Measurements from ENCODE around the gene TENM4.
A peak's percentile ranks its signal among the peaks of the same experiment; 100 is the strongest.

The TENM4 gene

DNA sequence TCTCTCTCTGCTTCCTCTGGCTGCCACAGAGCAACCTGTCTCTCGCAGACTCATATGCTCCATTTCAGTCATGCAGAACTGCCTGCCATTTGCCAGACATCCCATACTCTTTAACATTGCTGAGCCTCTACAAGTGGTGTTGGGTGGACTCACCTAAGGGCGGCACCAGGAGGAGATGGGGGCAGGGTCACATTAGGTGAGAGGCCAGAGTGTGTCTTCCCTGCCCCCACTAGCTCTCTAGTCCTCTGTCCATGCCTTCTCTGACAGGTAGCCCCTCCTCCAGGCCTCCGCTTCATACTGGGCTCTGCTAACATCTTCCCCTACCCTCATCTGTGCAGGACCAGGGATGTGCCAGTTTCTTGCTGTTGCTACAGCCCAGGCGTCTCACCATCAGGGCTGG, 366.3 kb downstream of the TENM4 start:
- no peak for DNase-seq

DNA sequence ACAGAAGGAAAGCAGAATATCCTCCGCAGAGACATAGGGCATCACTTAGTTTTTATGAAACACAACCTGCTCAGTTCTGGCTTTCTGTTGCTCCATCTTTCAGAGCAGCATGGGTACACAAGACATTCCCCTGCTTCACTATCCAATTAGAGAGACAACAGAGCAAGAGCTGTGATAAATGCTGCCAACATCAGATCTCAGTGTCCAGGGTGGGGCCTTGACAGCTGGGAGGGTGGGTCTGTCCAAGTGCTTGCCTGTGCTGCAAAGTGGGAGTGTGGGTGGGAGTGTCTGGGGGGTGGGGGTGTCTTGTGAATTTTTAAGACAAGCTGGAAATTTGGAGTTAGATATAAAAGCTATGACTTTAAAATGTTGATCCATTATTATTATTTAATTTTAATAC, 369.6 kb downstream of the TENM4 start:
- no peak for DNase-seq

DNA sequence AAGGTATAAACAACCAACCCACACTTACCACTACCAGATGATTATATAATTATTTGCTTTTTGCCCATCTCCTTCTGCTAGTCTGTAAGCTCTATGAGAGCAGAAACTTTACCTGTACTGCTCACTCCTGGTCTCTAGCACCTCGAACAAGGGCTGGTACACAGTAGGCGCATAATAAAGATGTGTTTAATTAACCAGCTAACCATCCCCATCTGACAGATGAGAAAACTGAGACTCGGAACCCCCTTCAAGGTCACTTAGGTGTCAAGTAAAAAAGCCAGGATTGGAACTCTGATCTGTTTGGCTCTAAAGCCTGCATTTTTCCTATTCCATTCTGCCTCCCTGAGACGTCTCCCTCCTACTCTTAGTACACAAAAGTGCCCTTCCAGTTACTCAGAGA, 370.3 kb downstream of the TENM4 start:
- DNase-seq: no peak

GRCh38 chr11:79069504-79069903, 371.3 kb downstream of the TENM4 start:
- no peak for DNase-seq

DNA sequence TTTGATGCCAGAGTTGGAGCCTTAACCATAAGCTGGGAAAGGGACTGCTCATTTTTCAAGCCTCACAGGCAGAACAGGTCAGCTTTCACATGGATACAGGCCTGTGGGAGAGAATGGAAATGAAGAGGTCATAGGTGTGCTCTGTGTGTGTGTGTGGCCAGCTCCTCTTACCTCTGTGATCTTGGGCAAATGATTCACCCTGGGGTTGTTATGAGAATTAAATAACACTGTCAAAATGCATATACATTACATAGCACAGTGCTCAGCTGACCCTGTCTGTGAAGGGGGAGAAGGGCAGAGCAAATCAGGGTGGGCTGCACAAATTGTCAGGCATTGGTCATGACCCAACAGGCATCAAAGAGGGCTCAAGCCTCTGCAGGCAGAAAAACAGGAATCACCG, 372.5 kb downstream of the TENM4 start:
- DNase-seq: no peak

- no peak for DNase-seq
Measured at GRCh38 chr11:79067352-79067679, 373.5 kb downstream of the TENM4 start.

DNA sequence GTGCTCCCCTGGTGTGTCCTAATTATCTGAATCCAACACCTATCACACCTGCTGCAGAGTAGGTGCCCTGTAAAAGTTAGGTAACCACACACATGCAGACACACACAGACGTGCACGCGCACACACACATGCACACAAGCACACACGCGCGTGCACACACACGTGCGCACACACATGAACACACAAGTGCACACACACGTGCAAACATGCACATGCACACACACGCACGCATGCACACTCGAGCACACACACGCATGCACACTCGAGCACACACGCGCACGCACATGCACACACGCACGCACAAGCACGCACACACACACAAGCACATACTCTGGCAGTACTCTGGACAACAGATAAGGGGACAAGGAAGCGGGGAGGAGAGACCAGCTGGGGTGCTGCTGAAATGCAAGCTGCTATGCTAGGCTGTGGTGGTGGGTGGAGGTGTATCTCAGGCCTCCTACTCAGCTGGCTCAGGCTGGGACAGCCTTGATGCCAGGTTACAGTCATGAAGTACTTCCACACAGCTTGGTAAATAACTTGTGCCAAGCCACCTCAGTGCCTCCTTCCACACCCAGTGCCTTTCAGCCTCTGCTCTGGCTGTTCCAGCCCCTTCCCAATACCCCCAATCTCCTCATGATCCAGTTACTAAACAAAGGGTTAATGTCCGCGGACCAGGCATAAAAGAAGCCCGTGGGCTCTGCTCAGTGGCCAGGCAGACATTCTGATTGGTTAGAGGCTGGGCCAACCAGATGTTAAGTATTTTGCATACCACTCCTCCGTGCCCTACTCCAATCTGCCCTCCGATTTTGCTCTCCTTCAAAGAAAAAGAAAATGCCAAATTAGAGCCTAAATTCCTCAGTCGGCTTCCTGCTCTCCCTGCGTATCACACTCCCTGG, 374.1 kb downstream of the TENM4 start:
- DNase-seq: no peak

DNA sequence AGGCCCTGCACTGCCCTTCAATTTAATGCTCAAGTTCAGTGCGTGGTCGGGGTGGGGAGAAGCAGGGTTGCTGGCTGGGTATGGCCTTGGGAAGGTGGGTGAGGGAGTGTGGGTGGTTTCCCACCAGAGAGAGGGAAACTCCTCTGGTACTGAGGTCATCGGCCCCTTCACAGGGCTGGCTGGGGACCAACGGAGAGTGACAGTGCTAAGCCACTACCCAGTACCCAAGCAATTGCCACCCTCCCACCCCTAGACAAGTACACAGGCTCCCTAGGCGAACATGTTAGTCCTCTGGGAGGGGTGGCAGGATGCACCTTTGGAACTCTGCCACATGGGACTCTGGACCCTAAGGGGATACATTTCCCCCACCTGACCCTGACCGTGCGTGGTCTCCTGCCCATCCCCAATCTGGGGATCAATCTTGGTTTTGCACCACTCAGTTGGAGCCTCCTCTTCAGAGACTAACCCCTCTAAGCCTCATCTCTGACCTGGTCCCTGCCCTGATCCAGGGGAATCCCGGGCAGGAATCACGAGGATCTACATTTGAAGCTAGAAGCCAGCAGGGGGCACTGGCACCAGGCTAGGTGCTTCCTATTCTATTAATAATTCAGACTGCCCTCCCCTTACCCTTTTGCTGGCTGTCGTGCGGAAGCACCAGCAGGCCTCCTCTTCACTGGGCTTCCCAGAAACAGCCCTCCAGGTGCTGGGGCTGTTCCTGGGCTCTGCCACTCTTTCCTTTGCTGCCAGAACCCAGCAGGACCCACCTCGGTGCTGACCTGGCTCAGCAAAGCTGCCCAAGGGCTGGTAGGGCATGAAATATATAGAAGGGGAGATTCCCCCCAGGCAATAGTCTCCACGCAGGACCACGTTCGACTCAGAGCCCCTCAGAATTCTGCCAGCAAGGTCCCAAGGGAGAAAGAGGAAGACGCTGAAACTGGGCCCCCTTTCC, 377.7 kb downstream of the TENM4 start:
- DNase-seq: no peak

GRCh38 chr11:79060081-79060953, 380.5 kb downstream of the TENM4 start:
- no peak for DNase-seq

GRCh38 chr11:79059141-79059540, 381.7 kb downstream of the TENM4 start:
- DNase-seq: no peak

GRCh38 chr11:79055856-79056631, 384.8 kb downstream of the TENM4 start:
- DNase-seq: peak; percentile 48

- no peak for DNase-seq
Measured at GRCh38 chr11:79054636-79055035, 386.2 kb downstream of the TENM4 start.

- no peak for DNase-seq
Measured at GRCh38 chr11:79052544-79052943, 388.3 kb downstream of the TENM4 start.

- peak; percentile 80 for DNase-seq
Measured at GRCh38 chr11:79050786-79051185, 390.0 kb downstream of the TENM4 start.

- no peak for DNase-seq
Measured at GRCh38 chr11:79049741-79050179, 391.1 kb downstream of the TENM4 start.

- DNase-seq: no peak
Measured at GRCh38 chr11:79047980-79048379, 392.9 kb downstream of the TENM4 start.

GRCh38 chr11:79047321-79047720, 393.5 kb downstream of the TENM4 start:
- DNase-seq: no peak

DNA sequence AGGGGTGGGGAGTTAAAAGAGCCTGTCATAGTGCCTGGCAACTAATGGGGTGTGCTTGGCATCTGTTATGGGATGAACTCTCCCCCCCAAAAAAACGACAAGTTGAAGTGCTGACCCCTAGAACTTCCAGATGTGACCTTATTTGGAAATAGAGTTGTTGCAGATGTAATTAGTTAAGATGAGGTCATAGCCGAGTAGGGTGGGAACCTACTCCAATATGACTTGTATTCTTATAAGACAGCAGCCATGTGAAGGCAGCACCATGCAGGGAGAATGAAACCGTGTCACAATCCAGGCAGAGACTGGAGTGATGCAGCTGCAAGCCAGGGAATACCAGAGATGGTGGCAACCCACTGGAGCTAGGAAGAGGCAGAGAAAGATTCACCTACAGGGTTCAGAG, 394.5 kb downstream of the TENM4 start:
- no peak for DNase-seq

DNA sequence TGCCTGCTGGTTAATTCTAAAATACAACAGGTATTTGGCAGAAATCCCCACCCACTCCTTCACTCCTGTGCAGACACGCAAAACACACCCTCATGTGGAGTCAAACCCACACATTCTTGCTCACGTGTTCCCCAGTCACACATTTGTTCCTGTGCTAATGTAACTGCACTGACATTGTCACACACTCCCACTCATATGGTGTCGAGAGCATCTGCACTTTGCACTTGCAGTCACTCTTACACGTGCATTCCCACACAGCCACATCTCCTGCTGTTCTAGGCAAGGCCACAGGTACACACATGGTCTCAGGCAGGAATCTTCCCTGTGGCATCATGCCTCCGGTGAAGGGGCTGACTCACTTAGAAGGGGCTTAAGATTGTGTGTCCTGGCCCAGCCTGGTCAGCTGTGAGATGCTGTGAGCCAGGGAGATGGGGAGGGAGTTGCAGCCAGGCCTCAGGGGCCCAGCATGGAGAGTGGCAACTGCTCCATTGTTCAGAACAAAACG, 395.0 kb downstream of the TENM4 start:
- no peak for DNase-seq

- no peak for DNase-seq
Measured at GRCh38 chr11:79045018-79045799, 395.6 kb downstream of the TENM4 start.

- DNase-seq: no peak
Measured at GRCh38 chr11:79044201-79044600, 396.6 kb downstream of the TENM4 start.

Data from femur (tissue), 1 donor.